HFF-Myc (cell line): Measurements from ENCODE around the gene CLDN7.

Experiments
- DNase-seq: peaks from one replicate; pipeline ENCODE4 v3.0.0-alpha.2; 2011; ENCODE audit warnings: low read depth; ENCODE audit errors: extremely low read depth
- H3K4me3 ChIP-seq: replicated peaks from 2 replicates; pipeline ENCODE4 v1.5.1; 2011; ENCODE audit warnings: low read depth, mild to moderate bottlenecking, control low read depth, low read length
- CTCF ChIP-seq: IDR thresholded peaks from 2 replicates; pipeline ENCODE4 v1.5.1; 2012; ENCODE audit warnings: mild to moderate bottlenecking, low read depth, low read length, control low read depth; ENCODE audit errors: missing control alignments

The CLDN7 gene

DNA sequence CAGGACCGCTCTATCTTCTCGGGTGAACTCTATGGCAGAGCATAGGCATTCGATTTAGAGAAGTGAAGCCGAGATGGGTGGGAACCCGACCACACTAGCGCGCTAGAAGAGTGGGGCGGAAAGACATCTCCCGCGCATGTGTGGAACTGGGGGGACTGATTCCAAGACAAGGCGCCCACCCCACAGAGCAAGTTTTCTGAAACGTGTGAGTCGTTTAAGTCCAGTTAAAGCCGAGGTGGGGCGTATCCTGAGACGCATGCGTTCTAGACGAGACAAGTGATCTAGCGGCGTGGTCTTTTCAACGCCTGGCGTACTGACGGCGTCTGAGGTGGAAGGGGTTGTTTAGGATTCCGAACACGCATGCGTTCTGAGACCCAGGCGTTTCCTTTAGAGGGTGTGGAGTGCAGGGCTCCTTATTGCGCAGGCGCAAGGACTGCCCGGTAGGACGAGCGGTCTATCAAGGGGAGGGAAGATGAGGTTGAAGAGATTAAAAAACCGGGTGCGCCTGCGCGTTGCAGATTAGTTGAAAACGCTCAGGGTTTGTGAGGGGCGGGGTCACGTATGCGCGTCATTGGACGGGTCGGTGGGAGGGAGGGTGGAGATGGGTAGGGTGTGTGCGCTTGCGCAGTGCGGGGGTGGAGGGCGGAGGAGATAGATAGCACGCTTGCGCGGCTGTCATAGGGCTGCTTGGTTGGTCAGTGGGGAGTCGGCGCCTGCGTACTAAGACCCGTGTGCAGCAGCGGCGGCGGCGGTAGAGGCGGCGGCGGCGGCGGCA is 44.8 kb upstream of the CLDN7 start, which contains the start of gene EIF5A:
Gene EIF5A, plus strand, starts transcription at position 718 of the 775 bp plus-strand sequence. CDS start 2,008 bp downstream, outside the sequence.
- H3K4me3 ChIP-seq = peak within 1 kb of the TSS; percentile 98
- TF ChIP-seq CTCF = no peak
- DNase-seq = peak; percentile 100

GRCh38 chr17:7304179-7304578 is 41.9 kb upstream of the CLDN7 start:
- no peak overlapping the region for H3K4me3 ChIP-seq
- DNase-seq = no peak
- TF ChIP-seq CTCF = no peak

- no peak for DNase-seq
- no peak overlapping the region for H3K4me3 ChIP-seq
These were observed 34.0 kb upstream of the CLDN7 start for GRCh38 chr17:7296189-7296861.

GRCh38 chr17:7295230-7296180 is 33.2 kb upstream of the CLDN7 start:
- no peak for TF ChIP-seq CTCF
- no peak for DNase-seq
- H3K4me3 ChIP-seq = no peak overlapping the region

More at GRCh38 chr17:7296189-7296861, 34.0 kb upstream of the CLDN7 start:
- peak; percentile 94 for TF ChIP-seq CTCF

DNA sequence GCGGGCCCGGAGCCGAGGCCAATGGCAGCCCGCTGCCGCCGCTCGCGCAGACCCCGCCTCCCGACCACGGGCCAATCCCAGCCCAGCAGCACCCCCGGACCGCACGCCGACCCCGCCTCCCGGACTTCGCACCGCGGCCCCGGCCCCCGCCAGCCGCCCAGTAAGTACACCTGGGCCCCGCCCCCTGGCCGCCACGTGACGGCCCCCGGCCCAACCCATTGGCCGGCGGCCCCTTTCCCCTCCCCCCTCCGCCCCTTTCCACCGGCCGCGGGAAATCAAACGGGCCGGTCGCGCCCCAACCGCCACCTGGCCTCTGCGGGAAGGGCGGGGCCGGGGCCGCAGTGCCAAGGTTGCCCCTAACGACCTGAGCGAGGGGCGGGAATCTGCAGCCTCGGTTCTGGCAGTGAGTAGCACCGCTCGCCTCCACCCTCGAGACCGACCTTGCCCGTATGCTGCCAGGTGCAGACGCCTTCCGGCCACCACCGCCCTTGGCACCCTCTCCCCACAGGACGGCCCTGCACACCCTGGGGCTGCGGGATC is 32.4 kb upstream of the CLDN7 start, which contains the start of gene YBX2:
Gene YBX2, minus strand, starts transcription at position 26 of the 540 bp plus-strand sequence. CDS start 139 bp downstream, outside the sequence.
- H3K4me3 ChIP-seq = no peak within 1 kb of the TSS
- DNase-seq = no peak
- no peak for TF ChIP-seq CTCF
